Activated T-helper 1 cell treated with Interleukin-2 at 50 U/mL for 16 hours (primary cell): Measurements from ENCODE around the gene CATSPERE.
A peak's percentile ranks its signal among the peaks of the same experiment; 100 is the strongest.
"Not testable (repeated sequence)": the region's sequence is repeated elsewhere in the genome, so short reads cannot be mapped to it uniquely, and the experiment has no call there.

ENCODE experiments used
- DNase-seq: peaks from one replicate; pipeline ENCODE4 v3.0.0-alpha.2; 2020; ENCODE audit warnings: low read depth

Gene CATSPERE

GRCh38 chr1:244552336-244552735 lies 91.3 kb downstream of the CATSPERE start:
- no peak for DNase-seq

DNA sequence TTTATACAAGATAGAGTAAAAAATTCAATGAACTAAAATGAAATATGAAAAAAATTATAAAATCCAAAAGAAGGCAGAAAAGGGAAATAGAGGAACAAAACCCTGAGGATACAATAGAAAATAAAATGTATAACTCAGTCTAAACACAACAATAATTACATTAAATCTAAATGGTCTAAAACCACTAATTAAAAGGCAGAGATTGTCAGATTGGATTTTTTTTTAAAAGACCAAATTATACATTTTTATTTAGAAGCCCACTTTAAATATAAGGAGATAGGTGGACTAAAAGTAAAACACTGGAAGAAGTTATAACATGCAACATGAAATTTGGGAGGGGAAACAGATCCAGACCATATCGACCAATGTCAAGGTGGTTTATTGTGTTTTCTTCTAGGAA lies 95.2 kb downstream of the CATSPERE start:
- no peak for DNase-seq

DNA sequence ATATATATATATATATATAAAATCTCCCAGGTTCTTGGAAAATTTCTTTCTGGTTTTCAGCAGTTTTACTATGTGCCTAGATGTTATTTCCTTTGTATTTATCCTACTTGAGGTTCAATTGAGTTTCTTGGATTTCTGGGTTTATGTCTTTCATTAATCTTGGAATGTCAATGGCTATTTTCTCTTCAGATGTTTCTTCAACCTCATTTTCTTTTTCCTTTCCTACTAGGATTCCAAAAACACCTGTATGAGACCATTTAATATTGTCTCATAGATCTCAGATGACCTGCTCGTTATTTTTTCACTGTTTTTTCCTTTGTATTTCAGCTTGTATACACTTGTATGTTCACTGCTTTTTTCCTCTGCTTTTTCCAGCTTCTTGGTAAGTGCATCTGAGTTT lies 96.5 kb downstream of the CATSPERE start:
- no peak for DNase-seq

DNA sequence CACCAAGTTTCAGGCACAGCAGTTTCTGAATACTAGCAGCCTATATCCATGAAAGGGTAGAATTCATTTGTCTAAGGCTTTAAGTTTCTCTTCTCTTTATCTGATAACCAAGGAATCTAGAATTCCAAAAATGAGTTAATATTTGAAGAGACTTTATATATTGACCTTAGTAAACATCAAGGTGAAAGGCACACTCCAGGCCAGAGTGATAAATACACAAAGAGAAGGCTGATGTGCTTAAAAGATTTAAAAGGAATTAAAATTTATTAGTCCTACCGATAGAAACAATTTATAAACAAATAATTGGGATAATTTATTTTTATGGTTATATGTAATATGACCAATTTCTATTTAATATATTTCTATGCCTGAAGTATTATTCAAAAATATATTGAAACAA lies 98.5 kb downstream of the CATSPERE start:
- no peak for DNase-seq

GRCh38 chr1:244562877-244563276 lies 101.8 kb downstream of the CATSPERE start:
- DNase-seq, result not testable (repeated sequence)

DNA sequence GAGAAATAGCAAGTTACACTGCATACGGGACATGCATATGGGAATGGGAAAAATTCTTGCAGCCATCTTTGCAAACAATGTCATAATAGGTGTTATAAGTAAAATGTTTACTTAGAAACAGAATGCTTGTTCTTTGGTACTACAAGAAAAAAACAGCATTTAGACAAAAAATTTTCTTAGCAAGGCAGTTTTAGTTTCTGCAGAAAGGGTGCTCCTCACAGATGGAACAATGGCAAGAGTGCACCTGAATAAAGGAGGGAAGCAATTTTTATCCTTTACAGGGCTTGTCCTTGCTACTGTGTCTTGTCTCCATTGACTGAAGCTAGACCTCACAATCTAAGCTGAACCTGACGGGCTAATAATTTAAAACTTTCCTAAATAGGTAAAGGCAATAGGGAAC lies 112.7 kb downstream of the CATSPERE start:
- no peak for DNase-seq

DNA sequence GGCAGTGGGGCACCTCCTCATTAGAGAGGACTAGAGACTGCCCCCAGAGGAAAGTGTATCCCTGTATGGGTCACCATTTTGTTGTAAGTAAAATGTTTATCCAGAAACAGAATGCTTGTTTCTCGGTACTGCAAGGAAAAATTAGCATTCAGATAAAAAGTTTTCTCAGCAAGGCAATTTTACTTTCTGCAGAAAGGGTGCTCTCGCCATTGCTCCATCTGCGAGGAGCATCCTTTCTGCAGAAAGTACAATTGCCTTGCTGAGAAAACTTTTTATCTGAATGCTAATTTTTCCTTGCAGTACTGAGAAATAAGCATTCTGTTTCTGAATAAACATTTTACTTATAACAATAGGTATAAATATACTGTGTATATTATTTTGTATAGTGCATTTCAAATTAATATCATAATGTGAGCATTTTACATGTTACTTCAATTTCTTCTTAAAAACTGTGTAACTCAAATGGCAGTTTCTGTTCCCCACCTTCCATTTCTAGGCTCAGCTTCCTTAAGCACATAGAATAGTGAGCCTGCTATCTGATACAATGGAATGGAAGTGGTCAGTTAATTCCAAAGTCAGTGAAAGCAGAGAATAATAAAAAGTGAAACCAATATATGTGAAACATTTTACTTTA lies 115.3 kb downstream of the CATSPERE start:
- no peak for DNase-seq

DNA sequence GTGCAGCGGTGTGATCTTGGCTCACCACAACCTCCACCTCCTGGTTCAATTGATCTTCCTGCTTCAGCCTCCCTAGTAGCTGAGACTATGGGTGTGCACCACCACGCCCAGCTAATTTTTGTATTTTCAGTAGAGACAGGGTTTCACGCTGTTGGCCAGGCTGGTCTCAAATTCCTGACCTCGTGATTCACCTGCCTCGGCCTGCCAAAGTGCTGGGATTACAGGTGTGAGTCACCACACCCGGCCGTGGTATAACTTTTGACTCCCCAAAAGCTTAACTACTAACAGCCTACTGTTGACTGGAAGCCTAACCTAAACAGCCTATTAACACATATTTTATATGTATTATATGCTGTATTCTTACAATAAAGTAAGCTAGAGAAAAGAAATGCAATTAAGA lies 117.1 kb downstream of the CATSPERE start:
- DNase-seq, result not testable (repeated sequence)

DNA sequence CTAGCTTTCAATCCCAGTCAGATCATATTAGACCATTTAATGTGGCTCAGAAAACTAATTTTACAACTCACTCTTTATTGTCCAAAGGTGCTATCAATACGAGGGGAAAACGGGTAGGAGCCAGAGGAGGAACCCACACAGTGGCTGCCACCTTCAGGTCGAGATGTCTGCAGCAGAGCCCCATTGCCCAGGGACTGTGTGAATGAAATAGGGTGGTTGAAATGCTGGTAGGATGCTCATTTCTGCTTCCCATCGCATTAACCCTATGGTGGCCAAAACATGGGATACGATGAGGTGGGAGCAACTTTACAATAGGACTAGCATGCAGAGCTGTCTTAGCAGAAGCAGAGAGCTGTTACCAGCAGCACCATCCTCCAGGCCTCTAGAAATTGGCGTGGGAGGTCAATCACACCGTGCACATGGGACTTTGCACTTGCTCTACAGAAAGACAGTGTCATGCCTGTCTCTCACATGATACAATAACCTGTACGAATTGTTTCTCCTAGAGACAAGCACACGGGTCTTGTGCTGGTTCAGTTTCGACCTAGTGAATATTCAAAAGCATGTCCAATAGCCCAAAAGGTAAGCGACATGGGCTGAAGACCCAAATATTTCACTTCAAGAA lies 122.4 kb downstream of the CATSPERE start:
- DNase-seq, result no peak

- no peak for DNase-seq
These were observed 124.8 kb downstream of the CATSPERE start for GRCh38 chr1:244585867-244586266.

DNA sequence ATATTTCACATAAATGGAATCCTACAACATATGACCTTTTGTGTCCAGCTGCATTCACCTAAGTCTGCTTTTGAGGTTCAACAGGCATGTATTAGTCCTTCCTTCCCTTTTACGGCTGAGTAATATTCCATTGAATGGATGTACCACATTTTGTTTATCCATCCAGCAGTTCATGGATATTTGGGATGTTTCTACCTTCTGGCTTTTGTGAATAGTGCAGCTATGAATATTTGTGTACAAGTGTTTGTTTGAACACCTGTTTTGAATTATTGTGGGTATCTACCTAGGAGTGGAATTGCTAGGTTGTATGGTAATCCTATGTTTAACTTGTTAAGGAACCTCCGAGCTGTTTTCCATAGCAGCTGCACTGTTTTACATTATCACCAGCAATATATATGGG lies 129.6 kb downstream of the CATSPERE start:
- no peak for DNase-seq

- DNase-seq, result no peak
These were observed 137.5 kb downstream of the CATSPERE start for GRCh38 chr1:244598611-244599010.

GRCh38 chr1:244599937-244600350 lies 138.9 kb downstream of the CATSPERE start:
- DNase-seq, result peak; percentile 3

- no peak for DNase-seq
These were observed 140.3 kb downstream of the CATSPERE start for GRCh38 chr1:244601336-244601735.

DNA sequence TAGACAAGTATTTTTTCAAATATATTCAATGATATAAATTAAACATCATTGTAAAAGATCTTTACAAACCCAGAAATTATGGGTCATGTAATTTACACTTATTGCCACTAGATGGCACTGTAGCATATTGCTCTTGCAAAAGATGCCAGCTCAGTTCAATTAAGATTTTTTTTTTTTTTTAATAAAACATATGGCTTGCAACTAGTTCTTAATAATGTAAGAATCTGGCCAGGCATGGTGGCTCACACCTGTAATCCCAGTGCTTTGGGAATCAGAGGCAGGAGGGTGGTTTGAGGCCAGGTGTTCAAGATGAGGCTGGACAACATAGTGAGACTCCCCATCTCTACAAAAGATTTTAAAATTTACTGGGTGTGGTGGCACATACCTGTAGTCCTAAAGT lies 142.4 kb downstream of the CATSPERE start:
- no peak for DNase-seq

GRCh38 chr1:244605835-244606370 lies 144.8 kb downstream of the CATSPERE start:
- DNase-seq, result no peak

DNA sequence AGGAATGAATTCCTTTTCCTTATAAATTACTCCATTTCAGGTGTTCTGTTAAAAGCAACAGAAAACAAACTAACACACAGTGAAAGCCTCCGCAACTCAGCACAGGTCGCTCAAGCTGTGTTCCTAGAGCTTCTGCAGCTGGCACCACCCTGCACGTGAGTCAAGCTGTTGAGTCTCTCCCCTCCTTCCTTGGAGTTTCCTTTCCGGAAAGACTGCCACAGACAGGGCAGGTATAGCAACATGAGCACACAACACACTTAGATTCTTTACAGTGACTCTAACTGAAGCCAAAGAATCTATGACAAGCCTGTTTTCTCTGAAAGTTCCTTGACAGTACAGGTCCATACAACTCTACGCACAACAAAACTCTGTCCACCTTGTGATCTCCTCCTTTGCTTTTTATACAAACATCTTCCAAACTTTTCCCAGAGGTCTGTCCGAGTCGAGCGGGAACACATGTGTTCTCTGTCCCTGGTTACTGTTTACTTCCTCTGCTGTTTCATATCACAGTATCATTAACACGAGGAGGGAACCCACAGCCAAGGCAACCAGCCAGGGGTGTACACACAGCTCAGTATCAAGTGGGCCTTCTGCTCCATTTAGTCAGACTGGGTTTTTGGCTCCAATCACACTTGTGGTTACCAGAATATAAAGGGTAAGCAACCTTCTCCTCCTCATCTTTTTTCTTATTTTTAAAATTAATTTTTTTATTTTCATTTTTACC lies 153.2 kb downstream of the CATSPERE start:
- DNase-seq, result no peak

GRCh38 chr1:244614879-244615278 lies 153.8 kb downstream of the CATSPERE start:
- no peak for DNase-seq

DNA sequence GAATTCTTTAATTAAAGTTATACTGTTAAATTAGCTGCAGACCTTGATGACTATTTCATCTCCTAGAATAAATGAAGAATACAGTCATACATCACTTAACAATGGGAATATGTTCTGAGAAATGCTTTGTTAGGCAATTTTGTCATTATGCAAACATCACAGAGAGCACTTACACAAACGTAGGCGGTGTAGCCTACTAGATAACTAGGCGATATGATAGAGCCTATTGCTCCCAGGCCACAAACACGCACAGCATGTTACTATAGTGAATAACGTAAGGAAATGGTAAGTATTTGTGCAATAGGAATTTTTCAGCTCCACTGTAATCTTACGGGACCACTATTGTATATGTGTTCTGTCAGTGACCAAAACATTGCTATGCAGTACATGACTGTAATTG lies 154.2 kb downstream of the CATSPERE start:
- no peak for DNase-seq

GRCh38 chr1:244626709-244627108 lies 165.6 kb downstream of the CATSPERE start:
- DNase-seq, result no peak

- DNase-seq, result no peak
These were observed 167.7 kb downstream of the CATSPERE start for GRCh38 chr1:244628789-244629188.

DNA sequence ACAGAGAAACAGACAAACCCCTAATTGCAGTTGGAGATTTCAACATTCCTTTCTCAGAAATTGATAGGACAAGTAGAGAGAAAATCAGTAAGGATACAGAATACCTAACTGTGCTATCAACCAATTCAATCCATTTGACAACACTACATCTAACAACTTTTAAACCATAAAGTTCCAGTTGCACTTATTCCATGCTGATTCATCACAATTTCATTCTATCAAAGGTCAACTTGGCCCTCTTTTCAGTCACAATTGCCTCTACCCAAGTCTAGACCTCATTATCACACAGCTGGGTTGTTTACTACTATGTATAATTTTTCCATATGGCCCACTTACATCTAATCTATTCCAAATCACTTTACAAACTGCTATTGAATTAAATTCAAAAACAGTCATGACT lies 172.1 kb downstream of the CATSPERE start:
- DNase-seq, result no peak

GRCh38 chr1:244634546-244634945 lies 173.5 kb downstream of the CATSPERE start:
- DNase-seq, result no peak
